ENCODE measurements around the gene ATG5.
"Not testable (repeated sequence)": the region's sequence is repeated elsewhere in the genome, so short reads cannot be mapped to it uniquely, and the experiment has no call there.

Gene ATG5

DNA sequence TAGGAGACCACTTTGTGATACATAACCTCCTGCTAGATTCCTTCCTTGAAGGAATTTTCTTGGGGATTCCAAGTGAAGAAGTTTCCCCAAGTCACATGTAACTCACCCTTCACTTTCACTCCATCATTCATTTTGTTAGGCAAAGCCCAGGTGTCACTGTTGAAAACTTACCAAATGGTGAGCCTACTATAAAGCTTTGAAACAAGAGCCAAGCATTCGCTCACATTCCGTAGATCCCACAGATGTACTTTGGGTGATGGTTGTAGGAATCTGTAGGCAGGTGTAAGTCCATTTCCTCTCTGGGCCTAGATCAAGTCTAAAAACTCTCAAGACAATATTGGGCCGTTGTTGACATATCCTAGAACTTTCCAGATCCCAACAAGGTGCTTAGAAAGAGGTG lies 165.4 kb downstream of the ATG5 start:
- Histone ChIP-seq H3K4me1 (ENCODE audit: insufficient read depth, low read length) (no peaks in the 10 kb centered on the region), H3K9ac (ENCODE audit: low read length) (no peak overlapping the region), H3K9me3 (ENCODE audit: low read length) (no peaks in the 10 kb centered on the region), H3K36me3 (ENCODE audit: insufficient read depth, low read length) (no peaks in the 10 kb centered on the region), H3K27ac (ENCODE audit: low read depth, low read length) (no peak overlapping the region), H3K27me3 (ENCODE audit: control insufficient read depth in 1 of 2, insufficient read depth in 2 of 2, low read length in 2 of 2) (no peaks in the 10 kb centered on the region), H3K4me3 (ENCODE audit: low read depth in 1 of 2, low read length in 2 of 2) (no peak overlapping the region)

DNA sequence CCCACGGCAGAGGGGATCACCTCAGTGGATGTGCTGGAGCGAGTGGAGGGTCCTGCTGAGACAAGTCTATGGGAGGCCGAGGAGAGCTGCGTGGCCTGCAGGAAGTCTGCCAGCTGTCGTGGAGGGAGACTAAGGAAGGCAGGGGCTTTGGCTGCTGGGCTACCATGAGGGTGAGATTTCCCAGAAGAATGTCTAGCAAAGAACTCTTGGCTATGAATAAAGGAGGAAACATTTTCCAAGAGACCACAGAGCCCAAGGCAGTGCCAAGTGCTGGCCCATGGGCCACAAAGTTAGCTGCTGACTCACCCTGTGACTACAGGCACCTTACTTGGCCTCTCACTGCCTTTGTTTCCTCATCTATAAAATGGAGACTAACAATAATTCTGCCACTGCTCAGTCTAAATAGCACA lies 166.0 kb downstream of the ATG5 start:
- no peaks in the 10 kb centered on the region for H3K4me1 ChIP-seq (ENCODE audit: insufficient read depth, low read length)
- H3K27me3 ChIP-seq (ENCODE audit: control insufficient read depth in 1 of 2, insufficient read depth in 2 of 2, low read length in 2 of 2), result no peaks in the 10 kb centered on the region
- no peak overlapping the region for H3K4me3 ChIP-seq (ENCODE audit: low read depth in 1 of 2, low read length in 2 of 2)
- no peaks in the 10 kb centered on the region for H3K9me3 ChIP-seq (ENCODE audit: low read length)
- H3K27ac ChIP-seq (ENCODE audit: low read depth, low read length), result no peak overlapping the region
- no peaks in the 10 kb centered on the region for H3K36me3 ChIP-seq (ENCODE audit: insufficient read depth, low read length)
- H3K9ac ChIP-seq (ENCODE audit: low read length), result no peak overlapping the region

DNA sequence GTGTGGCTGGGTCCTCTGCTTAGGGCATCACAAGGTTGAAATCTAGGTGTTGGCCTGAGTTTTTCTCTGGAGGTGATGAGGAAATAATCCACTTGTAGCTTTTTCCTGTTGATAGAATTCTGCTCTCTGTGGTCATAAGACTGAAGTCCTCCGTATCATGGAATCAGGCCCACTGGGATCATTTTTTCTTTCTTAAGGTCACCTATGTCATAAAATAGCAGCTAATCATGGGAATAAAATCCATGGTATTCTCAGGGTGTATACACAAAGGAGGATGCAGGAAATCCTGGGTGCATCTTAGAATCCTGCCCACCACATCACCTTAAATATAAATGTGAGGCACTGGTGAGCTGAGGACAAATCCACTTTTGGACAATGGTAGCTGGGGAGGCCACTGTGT lies 166.7 kb downstream of the ATG5 start:
- no peak overlapping the region for H3K9ac ChIP-seq (ENCODE audit: low read length)
- H3K27ac ChIP-seq (ENCODE audit: low read depth, low read length), result no peak overlapping the region
- no peaks in the 10 kb centered on the region for H3K36me3 ChIP-seq (ENCODE audit: insufficient read depth, low read length)
- no peak overlapping the region for H3K4me3 ChIP-seq (ENCODE audit: low read depth in 1 of 2, low read length in 2 of 2)
- no peaks in the 10 kb centered on the region for H3K27me3 ChIP-seq (ENCODE audit: control insufficient read depth in 1 of 2, insufficient read depth in 2 of 2, low read length in 2 of 2)
- no peaks in the 10 kb centered on the region for H3K4me1 ChIP-seq (ENCODE audit: insufficient read depth, low read length)
- no peaks in the 10 kb centered on the region for H3K9me3 ChIP-seq (ENCODE audit: low read length)

DNA sequence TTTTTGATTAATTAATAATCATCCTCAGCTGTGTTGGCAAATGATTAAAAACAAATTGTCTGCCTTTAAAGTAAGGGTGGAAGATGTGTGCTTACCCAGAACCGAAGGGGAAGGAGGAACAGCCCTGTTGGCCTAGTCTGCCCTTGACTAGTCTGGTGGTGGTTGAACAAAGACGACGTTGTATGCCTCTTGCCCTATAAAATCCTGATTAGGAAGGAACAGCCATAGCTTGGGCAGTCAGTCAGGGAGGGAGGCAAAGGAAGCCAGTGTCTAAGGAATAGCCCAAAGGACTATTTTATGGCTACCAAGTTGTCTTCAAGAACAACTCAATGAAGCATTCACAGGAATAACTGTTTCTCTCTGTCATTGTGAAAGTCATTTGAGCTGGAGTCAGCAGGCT lies 168.7 kb downstream of the ATG5 start:
- no peaks in the 10 kb centered on the region for H3K9me3 ChIP-seq (ENCODE audit: low read length)
- H3K4me1 ChIP-seq (ENCODE audit: insufficient read depth, low read length), result no peaks in the 10 kb centered on the region
- no peak overlapping the region for H3K4me3 ChIP-seq (ENCODE audit: low read depth in 1 of 2, low read length in 2 of 2)
- H3K9ac ChIP-seq (ENCODE audit: low read length), result no peak overlapping the region
- H3K36me3 ChIP-seq (ENCODE audit: insufficient read depth, low read length), result no peaks in the 10 kb centered on the region
- no peaks in the 10 kb centered on the region for H3K27me3 ChIP-seq (ENCODE audit: control insufficient read depth in 1 of 2, insufficient read depth in 2 of 2, low read length in 2 of 2)
- no peak overlapping the region for H3K27ac ChIP-seq (ENCODE audit: low read depth, low read length)

DNA sequence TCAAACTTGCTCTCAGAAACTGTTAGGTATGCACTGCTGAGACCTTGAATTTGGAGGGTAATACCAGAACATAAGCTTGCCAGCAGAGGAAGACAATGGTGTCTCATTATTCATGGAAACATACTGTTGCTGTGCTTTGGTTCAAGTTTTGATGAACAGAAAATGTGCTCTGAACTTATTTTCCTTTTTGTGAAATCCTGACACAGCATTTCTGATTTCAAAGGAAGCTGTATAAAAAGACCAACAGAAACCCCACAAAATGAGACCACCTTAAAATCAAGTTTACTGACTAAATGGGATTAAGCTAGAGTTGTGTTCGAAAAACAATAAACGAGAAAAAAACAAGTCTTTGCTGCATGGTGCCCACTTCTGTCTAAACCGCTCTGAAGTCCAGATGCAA lies 169.1 kb downstream of the ATG5 start:
- H3K36me3 ChIP-seq (ENCODE audit: insufficient read depth, low read length), result no peaks in the 10 kb centered on the region
- H3K27me3 ChIP-seq (ENCODE audit: control insufficient read depth in 1 of 2, insufficient read depth in 2 of 2, low read length in 2 of 2), result no peaks in the 10 kb centered on the region
- no peak overlapping the region for H3K4me3 ChIP-seq (ENCODE audit: low read depth in 1 of 2, low read length in 2 of 2)
- H3K9ac ChIP-seq (ENCODE audit: low read length), result no peak overlapping the region
- no peaks in the 10 kb centered on the region for H3K9me3 ChIP-seq (ENCODE audit: low read length)
- H3K4me1 ChIP-seq (ENCODE audit: insufficient read depth, low read length), result no peaks in the 10 kb centered on the region
- no peak overlapping the region for H3K27ac ChIP-seq (ENCODE audit: low read depth, low read length)

DNA sequence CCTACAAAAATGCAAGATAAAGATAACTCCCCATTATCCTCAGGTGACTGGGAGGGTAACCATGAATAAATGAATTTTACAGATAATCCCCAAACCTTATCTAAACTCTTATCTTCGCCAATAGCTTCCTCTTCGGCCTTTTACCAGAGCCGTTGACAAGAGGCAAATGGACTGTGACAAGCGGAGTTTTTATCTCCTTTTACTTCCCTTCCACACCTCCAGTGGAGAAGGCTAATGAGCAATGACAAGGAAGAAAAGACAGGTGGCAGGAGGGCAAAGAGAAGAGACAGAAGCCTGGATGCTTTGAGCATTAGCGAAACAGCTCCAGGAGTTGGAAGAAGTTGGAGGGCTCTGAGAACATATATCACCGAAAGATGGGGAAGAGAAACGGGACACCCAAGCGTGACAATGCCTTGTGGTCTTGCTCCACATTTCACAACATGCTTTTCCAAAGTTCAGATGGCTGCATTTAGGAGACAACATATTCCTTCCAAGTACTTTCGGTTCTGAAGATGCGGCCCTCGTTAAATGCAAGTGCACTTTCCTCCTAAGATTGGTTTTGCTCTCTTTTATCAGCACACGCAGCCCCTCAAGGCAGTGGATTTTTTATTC lies 170.2 kb downstream of the ATG5 start:
- Histone ChIP-seq H3K27ac (ENCODE audit: low read depth, low read length) (no peak overlapping the region), H3K9ac (ENCODE audit: low read length) (no peak overlapping the region), H3K9me3 (ENCODE audit: low read length) (no peaks in the 10 kb centered on the region)

DNA sequence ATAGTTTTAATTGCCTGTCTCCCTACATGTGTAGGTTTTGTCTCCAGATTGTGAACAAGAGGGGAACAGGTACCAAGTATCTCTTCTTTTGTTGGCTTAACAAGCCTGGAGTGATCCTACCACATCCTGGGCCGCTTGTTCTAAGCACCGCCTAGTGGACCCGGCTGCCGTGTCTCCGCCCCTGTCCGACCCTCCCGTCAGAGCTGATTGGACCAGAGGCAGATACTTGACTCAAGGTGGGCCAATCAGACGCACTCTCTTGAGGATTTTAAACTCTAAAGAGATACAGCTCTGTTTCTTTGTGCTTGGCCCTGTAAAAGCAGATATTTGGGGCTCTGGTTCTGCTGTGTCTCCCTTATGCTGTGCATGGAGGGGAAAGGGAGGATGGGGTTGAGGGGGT lies 171.2 kb downstream of the ATG5 start:
- no peaks in the 10 kb centered on the region for H3K4me1 ChIP-seq (ENCODE audit: insufficient read depth, low read length)
- no peak overlapping the region for H3K4me3 ChIP-seq (ENCODE audit: low read depth in 1 of 2, low read length in 2 of 2)
- H3K27me3 ChIP-seq (ENCODE audit: control insufficient read depth in 1 of 2, insufficient read depth in 2 of 2, low read length in 2 of 2), result no peaks in the 10 kb centered on the region
- no peak overlapping the region for H3K9ac ChIP-seq (ENCODE audit: low read length)
- no peaks in the 10 kb centered on the region for H3K9me3 ChIP-seq (ENCODE audit: low read length)
- no peak overlapping the region for H3K27ac ChIP-seq (ENCODE audit: low read depth, low read length)
- no peaks in the 10 kb centered on the region for H3K36me3 ChIP-seq (ENCODE audit: insufficient read depth, low read length)

More for the DNA sequence above, 170.2 kb downstream of the ATG5 start:
- H3K27me3 ChIP-seq (ENCODE audit: control insufficient read depth in 1 of 2, insufficient read depth in 2 of 2, low read length in 2 of 2), result no peaks in the 10 kb centered on the region
- no peaks in the 10 kb centered on the region for H3K4me1 ChIP-seq (ENCODE audit: insufficient read depth, low read length)
- H3K36me3 ChIP-seq (ENCODE audit: insufficient read depth, low read length), result no peaks in the 10 kb centered on the region
- no peak overlapping the region for H3K4me3 ChIP-seq (ENCODE audit: low read depth in 1 of 2, low read length in 2 of 2)

DNA sequence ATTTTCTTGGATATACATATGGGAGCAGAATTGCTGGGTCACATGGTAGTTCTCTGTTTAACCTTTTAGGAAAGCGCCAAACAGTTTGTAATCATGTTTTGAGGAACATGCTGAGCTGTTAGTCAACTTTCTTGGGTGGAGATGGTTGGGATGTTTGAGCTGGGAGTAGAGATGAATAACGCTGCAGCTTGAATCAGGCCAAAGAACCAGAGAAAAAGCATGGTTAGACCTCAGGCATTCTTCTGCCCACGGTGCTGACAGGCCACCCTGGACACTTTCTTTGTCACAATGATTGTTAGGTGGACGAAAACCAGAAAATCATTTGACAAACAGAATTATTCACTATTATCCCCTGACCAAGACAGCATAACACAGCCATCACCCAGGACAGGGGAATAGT lies 172.6 kb downstream of the ATG5 start:
- H3K27ac ChIP-seq (ENCODE audit: low read depth, low read length), result no peak overlapping the region
- H3K27me3 ChIP-seq (ENCODE audit: control insufficient read depth in 1 of 2, insufficient read depth in 2 of 2, low read length in 2 of 2), result no peaks in the 10 kb centered on the region
- H3K9me3 ChIP-seq (ENCODE audit: low read length), result no peaks in the 10 kb centered on the region
- no peak overlapping the region for H3K4me3 ChIP-seq (ENCODE audit: low read depth in 1 of 2, low read length in 2 of 2)
- no peaks in the 10 kb centered on the region for H3K36me3 ChIP-seq (ENCODE audit: insufficient read depth, low read length)
- H3K4me1 ChIP-seq (ENCODE audit: insufficient read depth, low read length), result no peaks in the 10 kb centered on the region
- no peak overlapping the region for H3K9ac ChIP-seq (ENCODE audit: low read length)

DNA sequence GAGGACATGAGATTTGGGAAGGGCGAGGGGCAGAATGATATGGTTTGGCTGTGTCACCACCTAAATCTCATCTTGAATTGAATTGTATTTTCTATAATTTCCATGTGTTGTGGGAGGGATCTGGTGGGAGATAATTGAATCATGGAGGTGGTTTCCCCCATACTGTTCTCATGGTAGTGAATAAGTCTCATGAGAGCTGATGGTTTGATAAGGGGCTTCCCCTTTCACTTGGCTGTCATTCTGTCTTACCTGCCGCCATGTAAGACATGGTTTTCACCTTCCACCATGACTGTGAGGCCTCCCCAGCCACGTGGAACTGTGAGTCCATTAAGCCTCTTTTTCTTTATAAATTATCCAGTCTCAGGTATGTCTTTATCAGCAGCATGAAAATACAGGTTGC lies 173.1 kb downstream of the ATG5 start:
- not testable (repeated sequence) for H3K36me3 ChIP-seq (ENCODE audit: insufficient read depth, low read length); H3K27ac ChIP-seq (ENCODE audit: low read depth, low read length); H3K9ac ChIP-seq (ENCODE audit: low read length); H3K4me3 ChIP-seq (ENCODE audit: low read depth in 1 of 2, low read length in 2 of 2); H3K9me3 ChIP-seq (ENCODE audit: low read length); H3K27me3 ChIP-seq (ENCODE audit: control insufficient read depth in 1 of 2, insufficient read depth in 2 of 2, low read length in 2 of 2); H3K4me1 ChIP-seq (ENCODE audit: insufficient read depth, low read length)

DNA sequence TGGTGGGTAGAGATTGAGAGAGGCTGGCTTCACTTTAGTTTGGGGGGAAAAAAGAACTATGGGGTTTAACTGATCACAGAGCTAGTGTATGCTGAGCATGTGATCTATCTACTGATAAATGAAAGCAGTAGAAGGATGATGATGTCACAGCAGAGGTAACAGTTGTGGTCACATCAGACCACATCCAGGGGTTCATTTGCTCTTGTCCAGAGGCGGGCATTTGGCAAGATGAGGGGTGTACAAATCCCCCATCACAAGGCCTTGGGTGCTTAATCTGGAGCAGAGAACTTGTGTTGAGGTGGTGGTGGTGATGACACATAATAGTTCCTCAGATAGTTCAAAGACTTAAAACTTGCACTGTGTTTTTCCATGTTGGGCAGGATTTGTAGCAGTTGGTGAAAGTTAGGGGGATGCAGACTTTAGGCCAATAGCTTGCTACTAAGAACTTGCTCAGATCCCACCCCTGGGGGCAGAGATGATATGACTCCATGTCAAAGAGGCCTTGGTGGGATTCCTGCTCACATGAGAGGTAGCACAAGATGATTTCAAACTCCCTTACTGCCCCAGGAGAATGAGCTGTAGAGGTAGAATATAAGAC lies 176.0 kb downstream of the ATG5 start:
- no peaks in the 10 kb centered on the region for H3K4me1 ChIP-seq (ENCODE audit: insufficient read depth, low read length)
- H3K36me3 ChIP-seq (ENCODE audit: insufficient read depth, low read length), result no peaks in the 10 kb centered on the region
- H3K27ac ChIP-seq (ENCODE audit: low read depth, low read length), result no peak overlapping the region
- H3K27me3 ChIP-seq (ENCODE audit: control insufficient read depth in 1 of 2, insufficient read depth in 2 of 2, low read length in 2 of 2), result no peaks in the 10 kb centered on the region
- H3K4me3 ChIP-seq (ENCODE audit: low read depth in 1 of 2, low read length in 2 of 2), result no peak overlapping the region
- no peaks in the 10 kb centered on the region for H3K9me3 ChIP-seq (ENCODE audit: low read length)
- H3K9ac ChIP-seq (ENCODE audit: low read length), result no peak overlapping the region

DNA sequence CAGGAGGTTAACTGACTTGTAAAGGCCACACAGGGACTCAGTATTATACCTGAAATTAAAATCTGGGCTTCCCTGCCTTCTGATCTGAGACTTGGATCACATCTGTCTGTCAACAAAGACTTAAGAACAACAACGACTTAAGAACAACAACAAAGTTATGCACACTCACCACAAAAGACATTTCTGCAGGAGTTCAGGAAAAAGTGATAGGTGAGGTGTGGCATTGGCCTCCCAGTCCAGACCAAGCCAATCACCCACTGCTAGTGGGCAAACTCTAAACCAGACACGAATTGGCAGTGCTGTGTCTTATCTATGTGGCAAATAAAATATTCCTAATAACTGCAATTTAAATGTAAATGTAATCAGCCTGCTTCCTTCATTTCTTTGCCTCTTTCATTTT lies 178.1 kb downstream of the ATG5 start:
- no peak overlapping the region for H3K4me3 ChIP-seq (ENCODE audit: low read depth in 1 of 2, low read length in 2 of 2)
- H3K27me3 ChIP-seq (ENCODE audit: control insufficient read depth in 1 of 2, insufficient read depth in 2 of 2, low read length in 2 of 2), result no peaks in the 10 kb centered on the region
- no peak overlapping the region for H3K9ac ChIP-seq (ENCODE audit: low read length)
- H3K4me1 ChIP-seq (ENCODE audit: insufficient read depth, low read length), result no peaks in the 10 kb centered on the region
- no peaks in the 10 kb centered on the region for H3K36me3 ChIP-seq (ENCODE audit: insufficient read depth, low read length)
- no peaks in the 10 kb centered on the region for H3K9me3 ChIP-seq (ENCODE audit: low read length)
- no peak overlapping the region for H3K27ac ChIP-seq (ENCODE audit: low read depth, low read length)

DNA sequence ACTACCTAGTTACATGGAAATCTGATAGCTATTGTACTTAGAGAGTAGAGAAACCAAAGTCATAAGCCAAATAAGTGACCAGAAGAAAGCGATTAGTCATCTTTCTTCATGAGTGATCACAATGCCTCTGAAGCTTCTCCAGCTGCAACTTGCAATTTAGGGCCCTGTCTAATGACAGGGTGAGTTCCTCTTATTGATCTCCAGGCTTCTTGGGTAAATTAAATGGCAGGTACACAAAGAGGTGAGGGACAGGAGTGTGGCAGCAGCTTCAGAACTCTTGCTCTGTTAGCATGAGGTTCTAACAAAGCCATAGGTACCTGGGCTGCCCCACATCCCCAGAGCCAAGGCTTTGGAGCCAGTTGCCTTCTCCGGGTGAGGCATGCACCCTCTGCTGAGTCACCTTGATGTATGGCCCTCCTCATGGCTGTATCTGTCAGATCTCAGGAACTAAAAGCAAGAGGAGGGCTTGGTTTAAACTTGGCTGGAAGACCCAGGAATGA lies 178.7 kb downstream of the ATG5 start:
- Histone ChIP-seq H3K27me3 (ENCODE audit: control insufficient read depth in 1 of 2, insufficient read depth in 2 of 2, low read length in 2 of 2) (no peaks in the 10 kb centered on the region), H3K4me3 (ENCODE audit: low read depth in 1 of 2, low read length in 2 of 2) (no peak overlapping the region), H3K36me3 (ENCODE audit: insufficient read depth, low read length) (no peaks in the 10 kb centered on the region), H3K9me3 (ENCODE audit: low read length) (no peaks in the 10 kb centered on the region), H3K4me1 (ENCODE audit: insufficient read depth, low read length) (no peaks in the 10 kb centered on the region), H3K9ac (ENCODE audit: low read length) (no peak overlapping the region), H3K27ac (ENCODE audit: low read depth, low read length) (no peak overlapping the region)
